DMS79 treated with DMSO at 0.1 percent for 48 hours (cell line): Measurements from ENCODE around the gene LELP1.
"Not testable (repeated sequence)": the region's sequence is repeated elsewhere in the genome, so short reads cannot be mapped to it uniquely, and the experiment has no call there.

Source experiments
- DNase-seq: peaks from one replicate; lab custom pipeline; 2025; lab: John Stamatoyannopoulos, UW

LELP1 gene

DNA sequence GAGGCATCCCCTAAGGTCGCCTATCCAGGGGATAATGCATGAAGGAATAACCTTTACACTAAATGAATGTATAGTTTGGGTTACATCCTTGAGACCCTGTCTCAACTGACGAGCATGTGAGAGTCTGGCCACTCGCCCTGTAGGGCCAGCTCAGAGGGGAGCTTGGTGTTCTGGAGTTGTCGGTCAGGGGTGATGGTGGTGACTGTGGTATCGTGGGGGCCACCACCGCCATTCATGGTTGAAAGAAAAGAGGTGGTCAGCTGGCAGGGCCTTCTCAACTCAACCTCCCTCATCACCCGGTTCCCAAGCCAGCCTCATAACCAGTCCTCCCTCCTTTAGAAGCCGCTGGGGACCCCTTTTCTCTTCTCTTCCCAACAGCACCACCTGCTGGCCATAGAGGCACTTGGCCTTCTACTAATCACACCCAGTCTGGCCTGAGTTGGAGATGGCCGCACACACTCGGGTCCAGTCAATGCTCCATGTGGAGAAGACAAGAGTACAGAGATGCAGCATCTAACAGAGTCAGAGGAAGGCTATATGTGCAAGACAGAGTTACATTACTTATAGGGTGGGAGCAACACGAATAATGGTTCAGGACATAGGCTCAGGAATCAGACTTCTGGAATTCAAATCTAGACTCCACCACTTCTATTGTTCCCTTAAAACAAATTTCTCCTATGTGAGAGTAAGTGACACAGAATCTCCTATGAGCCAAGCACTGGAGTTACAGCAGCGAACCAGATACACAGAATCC lies 26.0 kb downstream of the LELP1 start:
- DNase-seq: not testable (repeated sequence)

DNA sequence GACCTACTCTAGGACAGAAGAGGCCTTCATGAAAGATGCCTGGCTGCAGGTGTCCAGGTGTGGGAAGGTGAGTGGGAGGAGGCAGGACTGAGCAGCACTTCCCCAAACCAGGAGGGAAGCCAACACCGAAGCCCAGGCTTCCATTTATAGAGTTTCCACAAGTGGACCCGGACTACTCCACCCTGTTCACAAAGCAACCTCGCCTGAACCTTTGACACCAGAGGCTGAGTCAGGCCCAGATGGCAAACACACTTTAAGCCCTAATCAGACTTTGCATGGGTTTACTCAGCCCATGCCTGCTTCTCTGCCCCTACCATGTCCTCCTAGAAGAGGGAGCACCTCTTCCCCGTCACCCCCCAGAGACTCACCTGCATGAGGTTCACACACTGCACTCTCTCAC lies 28.1 kb downstream of the LELP1 start:
- DNase-seq: no peak

DNA sequence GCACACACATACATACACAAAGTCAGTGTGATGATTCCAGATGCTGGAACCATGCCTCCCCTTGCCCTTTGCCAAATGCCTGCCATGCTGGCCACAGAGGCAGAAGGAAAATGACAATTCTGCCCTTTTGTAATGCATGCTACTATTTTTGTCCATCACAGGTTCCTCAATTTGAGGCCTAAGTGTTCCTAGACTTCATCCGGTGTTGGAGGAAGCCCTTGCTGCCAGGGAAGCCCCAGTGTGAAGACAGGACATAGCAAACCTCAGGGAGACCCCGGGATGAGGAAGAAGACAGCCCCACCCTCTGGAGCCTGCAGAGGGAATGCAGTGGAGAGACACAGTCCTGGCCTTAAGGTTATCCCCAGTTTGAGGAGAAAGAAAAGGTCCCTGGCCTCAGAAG lies 28.6 kb downstream of the LELP1 start:
- no peak for DNase-seq

DNA sequence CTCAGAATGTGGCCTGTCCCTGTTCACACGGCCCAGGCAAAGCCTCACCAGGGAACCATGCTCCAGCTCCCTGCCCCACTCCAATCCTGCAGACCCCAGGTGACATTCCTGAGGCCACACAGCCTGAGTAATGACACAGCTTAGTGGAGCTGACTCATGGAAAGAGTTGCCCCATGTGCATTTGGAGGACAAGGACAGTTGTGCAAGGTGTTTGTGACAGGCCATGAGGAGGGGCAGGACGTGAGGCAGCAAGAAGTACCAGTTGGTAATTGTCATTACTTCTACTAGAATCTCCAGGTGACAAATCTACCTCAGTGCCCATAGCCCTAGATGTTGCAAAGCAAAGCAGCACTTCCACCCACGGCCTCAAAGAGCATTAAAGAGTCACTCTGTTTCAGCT lies 29.3 kb downstream of the LELP1 start:
- DNase-seq: no peak

DNA sequence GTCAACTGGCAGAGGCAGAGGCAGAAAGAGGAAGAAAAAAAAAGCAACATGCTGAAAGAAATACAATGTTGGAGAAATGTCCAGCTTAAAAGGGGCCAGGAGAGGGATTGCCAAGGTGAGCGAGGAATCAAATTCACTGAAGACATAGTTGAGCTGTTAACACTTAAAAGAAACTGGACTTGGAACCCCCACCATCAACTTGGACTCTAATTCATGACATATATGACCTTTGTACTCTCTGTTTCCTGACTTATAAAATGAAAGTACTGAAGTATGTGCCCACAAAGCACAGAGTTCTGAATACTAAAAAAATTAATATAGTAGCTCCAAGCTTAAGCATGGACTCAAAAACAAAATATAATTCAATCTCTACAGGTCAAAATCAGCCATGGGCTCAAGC lies 30.2 kb downstream of the LELP1 start:
- no peak for DNase-seq

DNA sequence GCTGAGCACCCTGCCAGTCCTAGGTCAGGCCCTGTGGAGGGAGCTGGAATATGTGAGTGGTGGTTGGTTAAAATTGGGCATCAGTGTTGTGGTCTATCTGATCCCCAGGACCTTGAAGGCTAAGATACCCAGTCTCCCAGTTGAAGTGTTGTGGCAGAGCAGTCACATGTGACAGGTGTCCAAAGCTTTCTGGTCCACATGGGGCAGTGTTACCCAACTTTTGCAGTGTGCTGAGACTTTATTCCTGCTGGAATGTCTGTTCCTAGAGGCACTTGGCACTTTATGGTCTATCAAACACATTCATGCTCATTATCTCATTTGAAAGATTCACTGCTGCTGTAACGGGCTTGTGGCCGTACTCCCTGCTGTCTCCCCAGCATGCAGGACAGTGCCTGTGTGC lies 35.3 kb downstream of the LELP1 start:
- DNase-seq: no peak

DNA sequence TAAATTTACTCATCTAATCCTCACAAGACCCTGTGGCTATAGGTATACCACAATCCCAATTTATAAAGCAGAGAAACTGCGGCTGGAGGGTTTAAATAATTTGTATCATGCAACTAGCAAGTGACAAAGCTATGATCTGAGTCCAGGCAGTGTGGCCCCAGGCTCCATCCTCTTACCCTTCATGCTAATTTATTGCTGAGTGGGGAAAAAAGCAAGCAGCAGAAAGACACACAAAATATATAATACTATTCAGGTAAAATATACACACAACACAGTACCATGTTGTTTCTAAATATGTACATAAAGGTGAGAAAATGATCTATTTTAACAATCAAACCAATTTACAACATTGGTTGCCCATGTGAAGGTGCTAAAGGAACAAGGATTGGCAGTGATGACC lies 38.9 kb downstream of the LELP1 start:
- DNase-seq: no peak

DNA sequence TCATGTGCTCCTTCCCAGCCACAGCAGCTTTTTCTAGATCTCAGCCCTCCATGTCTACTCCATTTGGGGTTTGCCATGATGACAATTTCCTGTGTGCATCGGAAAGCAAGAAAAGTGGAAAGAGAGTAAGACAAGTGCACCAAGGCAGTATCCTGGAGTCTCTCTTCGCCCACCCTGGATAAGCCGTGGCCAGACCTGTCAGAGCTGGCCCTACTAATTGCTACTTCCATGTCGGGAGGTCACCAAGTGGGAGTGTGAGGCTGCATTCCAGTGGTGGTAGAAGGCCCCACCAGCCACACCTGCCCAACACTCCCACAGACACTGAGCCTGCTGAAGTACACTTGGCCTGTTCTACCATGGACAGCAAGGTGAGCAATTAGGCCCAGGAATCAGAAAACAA lies 42.2 kb downstream of the LELP1 start:
- DNase-seq: no peak

DNA sequence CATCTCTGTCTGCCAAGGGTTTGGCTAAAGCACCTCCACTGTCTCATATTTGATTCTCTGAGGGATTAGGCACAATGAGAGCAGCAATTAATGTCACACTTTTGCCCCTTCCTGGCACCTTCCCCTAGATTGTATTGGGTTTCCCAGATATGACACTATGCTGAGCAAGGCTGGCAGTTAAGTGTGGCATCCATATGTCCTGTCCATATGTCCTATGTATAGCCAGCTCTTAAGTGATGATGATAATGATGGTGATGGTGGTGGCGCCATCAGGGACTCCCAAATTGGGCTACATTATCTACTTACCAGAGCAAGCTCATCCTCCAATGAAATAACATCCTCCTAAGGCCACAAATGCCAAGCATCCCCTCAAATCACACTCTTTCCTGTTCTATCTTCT lies 42.8 kb downstream of the LELP1 start:
- DNase-seq: no peak

DNA sequence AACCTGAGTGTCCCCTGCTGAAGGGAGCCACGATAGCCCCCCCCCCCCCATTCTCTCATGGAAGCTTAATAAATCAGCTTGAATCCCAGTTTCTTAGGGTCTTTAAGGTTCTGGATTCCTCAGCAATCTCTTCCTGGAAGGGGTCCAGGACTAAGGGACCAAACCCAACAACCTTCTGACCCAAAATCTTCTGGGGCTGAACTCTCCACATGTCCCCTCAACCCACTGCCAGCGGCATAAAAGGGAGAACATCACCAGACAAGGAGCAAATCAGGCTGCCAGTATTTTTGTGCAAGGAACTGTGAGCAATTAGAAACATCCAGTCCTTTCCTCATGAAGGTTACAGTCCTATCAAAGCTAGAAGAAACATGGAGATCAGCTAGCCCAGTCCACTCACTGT lies 43.6 kb downstream of the LELP1 start:
- no peak for DNase-seq

DNA sequence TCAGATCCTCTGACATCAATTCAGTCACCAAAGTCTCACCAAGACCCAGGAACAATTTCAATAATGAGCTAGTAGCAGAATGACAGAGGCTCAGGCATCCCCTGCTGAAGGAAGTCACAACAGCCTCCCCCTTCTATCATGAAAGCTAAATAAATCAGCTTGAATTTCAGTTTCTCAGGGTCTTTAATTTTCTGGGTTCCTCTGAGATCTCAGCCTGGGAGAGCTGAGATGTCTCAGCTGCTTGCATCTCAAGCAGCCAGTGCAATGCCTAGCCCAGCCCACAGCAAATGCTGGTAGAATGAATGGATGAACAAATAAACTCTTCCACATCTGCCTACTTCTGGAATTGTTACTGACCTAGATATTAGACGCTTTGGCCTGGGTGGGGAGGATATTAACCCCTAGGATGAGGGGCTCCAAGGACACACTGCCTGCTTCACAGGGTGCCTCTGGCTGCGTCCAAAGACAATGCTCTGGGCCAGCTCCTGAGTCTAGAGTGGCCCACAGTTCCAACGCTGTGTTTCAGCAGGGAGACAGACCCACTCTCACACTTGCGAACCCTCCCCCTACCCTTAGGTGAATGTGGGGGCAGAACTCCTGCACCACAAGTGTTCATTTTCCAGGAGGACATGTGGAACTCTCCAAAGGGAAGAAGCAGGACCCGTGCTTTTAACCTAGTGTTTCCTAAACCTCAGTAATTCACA lies 45.1 kb downstream of the LELP1 start:
- no peak for DNase-seq

DNA sequence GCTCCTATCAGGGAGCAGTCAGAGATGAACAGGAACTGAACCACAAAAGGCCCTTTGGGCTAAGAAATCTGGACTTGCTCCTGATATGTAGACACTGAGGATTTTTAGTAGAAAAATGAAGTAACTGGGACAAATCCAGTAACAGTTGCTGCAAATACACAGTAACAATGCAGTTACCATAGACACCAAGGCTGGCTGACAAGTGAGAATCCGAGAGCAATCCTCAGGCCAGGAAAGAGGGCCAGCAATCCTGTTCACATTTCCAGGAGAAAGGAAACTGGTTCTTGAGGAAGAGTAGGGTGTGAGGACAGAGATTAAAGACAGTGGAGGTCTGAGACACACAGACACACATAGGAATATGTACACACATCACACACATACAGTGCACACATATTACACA lies 46.9 kb downstream of the LELP1 start:
- no peak for DNase-seq

DNA sequence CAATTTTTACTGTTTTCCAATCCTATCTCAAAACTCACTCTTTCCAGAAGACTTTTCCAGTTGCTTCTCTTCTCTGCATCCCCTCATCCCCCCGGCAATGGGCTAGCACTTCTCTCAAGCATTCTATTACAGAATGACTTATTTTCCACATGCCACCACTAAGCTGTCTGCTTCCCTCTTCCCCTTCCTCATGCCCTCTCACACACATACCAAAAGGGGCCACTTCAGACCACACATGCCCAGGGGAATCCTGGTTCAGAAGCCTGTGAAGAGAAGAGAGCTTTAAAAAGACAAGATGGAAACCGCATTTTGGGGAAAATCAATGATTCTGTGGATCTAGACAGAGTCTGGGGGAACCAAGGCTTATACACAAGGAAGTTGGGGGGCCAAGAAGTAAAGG lies 47.9 kb downstream of the LELP1 start:
- no peak for DNase-seq

DNA sequence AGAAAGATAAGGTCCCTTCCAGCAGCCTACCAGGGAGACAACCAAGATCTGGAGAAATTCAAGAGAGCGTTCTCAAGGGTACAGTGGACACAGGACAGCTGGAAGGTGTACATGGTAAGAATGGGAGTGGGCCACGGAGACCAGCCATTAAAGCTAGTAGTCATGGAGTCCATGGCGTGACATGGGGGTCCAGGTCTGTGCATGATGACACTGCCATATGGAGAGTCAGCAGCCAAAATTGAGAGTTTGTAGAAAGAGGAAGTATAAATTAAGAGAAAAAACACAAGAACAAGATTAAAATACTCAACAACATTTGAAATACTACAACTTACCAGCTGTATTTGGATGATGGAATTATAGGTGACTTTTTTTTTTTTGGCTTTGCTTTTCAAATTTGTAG lies 48.3 kb downstream of the LELP1 start:
- DNase-seq: no peak

DNA sequence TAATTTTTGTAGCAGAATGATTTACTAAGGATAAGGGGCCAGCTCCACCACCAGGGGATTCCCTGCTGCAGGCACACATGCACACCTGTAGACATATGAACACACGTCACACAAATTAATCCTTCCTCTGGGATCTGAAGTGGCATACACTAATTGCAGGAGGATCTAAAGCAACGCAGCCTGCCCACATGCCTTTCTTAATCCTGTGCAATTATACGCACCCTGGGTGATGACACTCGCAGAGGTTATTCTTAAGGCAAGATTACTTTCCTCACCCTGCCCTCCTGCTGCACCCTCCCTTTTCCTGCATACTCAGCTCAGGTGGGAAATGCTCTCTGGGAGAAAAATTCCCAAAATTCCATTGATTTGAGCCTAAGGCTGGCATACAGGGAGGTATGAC lies 48.8 kb downstream of the LELP1 start:
- no peak for DNase-seq

DNA sequence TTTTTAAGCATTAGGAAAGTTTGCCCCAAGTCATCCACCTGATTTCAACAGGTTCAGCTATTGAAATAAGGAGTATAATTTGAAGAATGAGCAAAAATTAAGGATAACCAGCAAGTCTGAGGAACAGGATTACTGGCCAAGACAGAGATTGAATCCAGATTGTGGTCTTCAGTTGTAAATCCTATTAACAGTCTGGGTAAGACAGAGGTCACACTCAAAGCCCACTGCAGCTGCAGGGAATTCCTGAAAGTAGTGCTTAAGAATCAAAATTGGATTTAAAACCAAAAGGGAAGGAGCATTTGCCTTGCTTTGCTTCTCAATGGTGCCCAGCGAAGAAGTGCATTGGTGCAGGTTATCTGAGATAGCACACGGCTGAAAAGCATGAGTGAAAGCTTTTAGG lies 49.8 kb downstream of the LELP1 start:
- DNase-seq: no peak

DNA sequence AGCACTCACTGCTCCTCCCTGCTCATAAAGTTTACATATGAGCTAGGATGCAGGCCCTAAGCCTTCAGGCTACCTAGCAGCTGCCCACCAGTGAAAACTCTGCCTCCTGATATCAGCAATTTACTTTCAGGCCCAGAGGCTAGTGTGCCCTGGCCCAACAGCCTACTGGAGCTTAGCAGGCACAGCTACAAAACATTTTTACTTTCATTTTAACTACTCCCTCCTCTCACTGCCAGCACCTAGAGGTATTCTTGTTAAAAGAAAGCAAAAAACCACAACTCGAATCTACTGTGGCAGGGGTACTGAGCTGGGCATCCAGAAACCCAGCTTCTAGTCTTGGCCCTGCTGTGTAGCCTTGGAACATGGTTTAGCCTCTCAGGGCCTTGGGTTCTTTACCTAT lies 50.5 kb downstream of the LELP1 start:
- DNase-seq: no peak
